ENCODE measurements around the gene RARG. TPM values are rescaled to one million over a fixed set of nuclear protein-coding genes. Genes with fewer than 3 reads are reported as not detected.
A peak's percentile ranks its signal among the peaks of the same experiment; 100 is the strongest.

The RARG gene
- total RNA-seq, 1 donor from 2014 or later: 21.7 TPM

DNA sequence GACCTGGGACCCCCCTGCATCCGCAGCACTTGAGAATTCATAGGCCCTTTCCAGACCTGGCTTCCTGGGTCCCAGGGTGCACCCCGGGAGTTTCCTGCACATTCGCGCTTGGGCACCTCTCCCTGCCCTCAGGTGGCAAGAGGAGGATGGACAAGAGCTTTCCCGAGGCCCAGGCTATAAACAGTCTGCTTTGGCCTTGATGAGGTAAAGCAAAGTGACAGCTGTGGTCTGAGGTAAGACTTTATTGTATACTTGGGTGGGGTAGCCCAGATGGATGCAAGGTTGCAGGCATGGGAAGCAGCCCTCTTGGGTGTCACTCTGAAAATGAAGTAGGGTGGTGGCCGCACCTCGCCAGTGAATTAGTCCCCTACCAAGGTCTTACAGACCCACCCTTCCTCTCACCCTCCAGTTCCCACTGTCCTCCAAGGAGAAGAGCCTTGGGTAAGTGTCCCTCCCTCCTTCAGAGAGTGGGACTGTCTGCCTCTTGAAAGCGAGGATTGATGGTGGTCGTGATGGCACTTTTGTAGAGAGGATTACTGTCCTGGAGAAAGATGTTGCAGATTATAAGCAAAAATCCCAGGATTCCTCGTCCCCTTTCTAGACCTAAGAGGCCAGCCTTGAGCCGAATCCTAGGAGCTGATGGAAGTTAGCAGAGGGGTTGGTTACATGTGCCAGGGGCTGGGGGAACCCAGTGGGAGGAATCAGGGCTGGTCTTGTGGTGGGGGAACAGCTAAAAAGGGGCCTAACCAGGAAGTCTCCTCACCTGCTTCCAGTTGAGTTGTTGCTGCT, 40.7 kb downstream of the RARG start:
- H3K9me3 Mint-ChIP-seq (ENCODE audit: low read depth): no peaks in the 10 kb centered on the region
- peaks cover 6% of the 10 kb centered on the region for H3K27me3 Mint-ChIP-seq (ENCODE audit: low read depth)
- H3K4me3 Mint-ChIP-seq (ENCODE audit: unreplicated experiment): no peak overlapping the region
- DNase-seq (ENCODE audit: low spot score): no peak
- H3K4me1 Mint-ChIP-seq (ENCODE audit: low read depth): peaks cover 4% of the 10 kb centered on the region
- TF ChIP-seq, protein P1, sequence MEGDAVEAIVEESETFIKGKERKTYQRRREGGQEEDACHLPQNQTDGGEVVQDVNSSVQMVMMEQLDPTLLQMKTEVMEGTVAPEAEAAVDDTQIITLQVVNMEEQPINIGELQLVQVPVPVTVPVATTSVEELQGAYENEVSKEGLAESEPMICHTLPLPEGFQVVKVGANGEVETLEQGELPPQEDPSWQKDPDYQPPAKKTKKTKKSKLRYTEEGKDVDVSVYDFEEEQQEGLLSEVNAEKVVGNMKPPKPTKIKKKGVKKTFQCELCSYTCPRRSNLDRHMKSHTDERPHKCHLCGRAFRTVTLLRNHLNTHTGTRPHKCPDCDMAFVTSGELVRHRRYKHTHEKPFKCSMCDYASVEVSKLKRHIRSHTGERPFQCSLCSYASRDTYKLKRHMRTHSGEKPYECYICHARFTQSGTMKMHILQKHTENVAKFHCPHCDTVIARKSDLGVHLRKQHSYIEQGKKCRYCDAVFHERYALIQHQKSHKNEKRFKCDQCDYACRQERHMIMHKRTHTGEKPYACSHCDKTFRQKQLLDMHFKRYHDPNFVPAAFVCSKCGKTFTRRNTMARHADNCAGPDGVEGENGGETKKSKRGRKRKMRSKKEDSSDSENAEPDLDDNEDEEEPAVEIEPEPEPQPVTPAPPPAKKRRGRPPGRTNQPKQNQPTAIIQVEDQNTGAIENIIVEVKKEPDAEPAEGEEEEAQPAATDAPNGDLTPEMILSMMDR (IDR thresholded peaks at IDR 0.05): no peak
- H3K27ac Mint-ChIP-seq (ENCODE audit: unreplicated experiment): no peak overlapping the region
- H3K36me3 Mint-ChIP-seq (ENCODE audit: low read depth): peaks cover 13% of the 10 kb centered on the region

DNA sequence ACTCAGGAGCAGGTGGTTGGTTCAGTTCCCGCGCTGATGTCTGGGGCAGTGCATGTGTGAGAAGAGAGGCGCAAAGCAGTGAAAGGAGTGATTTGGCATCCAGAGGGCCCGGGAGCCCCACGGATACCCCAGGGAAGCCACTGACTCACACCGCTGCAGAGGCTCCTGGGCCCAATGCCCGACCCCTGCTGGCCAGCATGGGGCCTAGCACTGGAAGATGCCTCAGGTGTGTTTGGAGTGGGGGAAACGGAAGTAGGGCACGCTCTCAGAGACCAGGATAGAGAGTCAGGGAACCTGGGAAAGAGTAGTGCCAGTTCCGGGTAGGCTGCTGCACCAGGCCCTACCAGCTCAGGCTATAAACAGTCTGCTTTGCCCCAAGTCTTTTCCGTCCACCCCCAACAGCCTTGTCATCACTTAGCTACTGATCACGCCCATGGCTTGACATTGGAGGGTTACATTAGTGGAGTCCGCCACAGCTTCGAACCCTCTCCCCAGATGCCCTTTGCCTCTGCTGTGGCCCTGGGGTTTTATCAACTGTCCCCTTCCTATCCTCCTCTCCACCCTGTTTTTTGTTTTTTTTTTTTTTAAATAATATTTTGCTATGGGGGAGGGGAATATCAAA, 41.8 kb downstream of the RARG start:
- TF ChIP-seq, protein P1 (IDR thresholded peaks at IDR 0.05): peak; percentile 82
- no peaks in the 10 kb centered on the region for H3K9me3 Mint-ChIP-seq (ENCODE audit: low read depth)
- DNase-seq (ENCODE audit: low spot score): no peak
- no peak overlapping the region for H3K4me3 Mint-ChIP-seq (ENCODE audit: unreplicated experiment)
- peaks cover 4% of the 10 kb centered on the region for H3K4me1 Mint-ChIP-seq (ENCODE audit: low read depth)
- peak overlapping the region; percentile 22 for H3K27ac Mint-ChIP-seq (ENCODE audit: unreplicated experiment)
- H3K27me3 Mint-ChIP-seq (ENCODE audit: low read depth): peaks cover 6% of the 10 kb centered on the region
- peaks cover 22% of the 10 kb centered on the region for H3K36me3 Mint-ChIP-seq (ENCODE audit: low read depth)

GRCh38 chr12:53187145-53187899, 44.7 kb downstream of the RARG start:
- Mint-ChIP-seq H3K4me1 (ENCODE audit: low read depth) (peaks cover 19% of the 10 kb centered on the region), H3K4me3 (ENCODE audit: unreplicated experiment) (no peak overlapping the region), H3K9me3 (ENCODE audit: low read depth) (no peaks in the 10 kb centered on the region), H3K36me3 (ENCODE audit: low read depth) (peaks cover 29% of the 10 kb centered on the region), H3K27me3 (ENCODE audit: low read depth) (no peaks in the 10 kb centered on the region), H3K27ac (ENCODE audit: unreplicated experiment) (peak overlapping the region; percentile 22)
- DNase-seq (ENCODE audit: low spot score): no peak
- TF ChIP-seq, protein P1 (IDR thresholded peaks at IDR 0.05): no peak

DNA sequence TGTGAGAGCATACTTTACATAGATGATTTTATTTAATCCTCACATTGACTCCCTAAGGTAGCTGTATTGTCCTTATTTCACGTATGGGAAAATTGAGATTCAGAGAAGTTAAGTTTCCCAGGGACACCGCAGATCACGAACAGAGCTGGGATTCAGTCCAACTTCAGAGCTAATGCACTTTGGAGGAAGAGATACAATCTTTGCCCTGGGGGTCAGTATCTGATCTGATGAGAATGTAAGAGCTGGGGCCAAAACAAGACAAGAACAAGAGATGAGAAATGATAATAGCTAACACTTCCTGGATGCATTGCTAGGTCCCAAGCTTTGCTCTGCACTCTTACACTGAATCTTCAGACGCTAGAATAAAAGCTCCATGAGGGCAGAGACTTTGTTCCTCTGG, 45.3 kb downstream of the RARG start:
- Mint-ChIP-seq H3K4me3 (ENCODE audit: unreplicated experiment) (no peak overlapping the region), H3K4me1 (ENCODE audit: low read depth) (peaks cover 25% of the 10 kb centered on the region), H3K27ac (ENCODE audit: unreplicated experiment) (no peak overlapping the region), H3K27me3 (ENCODE audit: low read depth) (no peaks in the 10 kb centered on the region), H3K9me3 (ENCODE audit: low read depth) (no peaks in the 10 kb centered on the region), H3K36me3 (ENCODE audit: low read depth) (peaks cover 29% of the 10 kb centered on the region)
- TF ChIP-seq, protein P1 (IDR thresholded peaks at IDR 0.05): no peak
- DNase-seq (ENCODE audit: low spot score): no peak

- H3K27ac Mint-ChIP-seq (ENCODE audit: unreplicated experiment): no peak overlapping the region
- DNase-seq (ENCODE audit: low spot score): no peak
- peaks cover 29% of the 10 kb centered on the region for H3K36me3 Mint-ChIP-seq (ENCODE audit: low read depth)
- no peaks in the 10 kb centered on the region for H3K9me3 Mint-ChIP-seq (ENCODE audit: low read depth)
- no peak overlapping the region for H3K4me3 Mint-ChIP-seq (ENCODE audit: unreplicated experiment)
- H3K27me3 Mint-ChIP-seq (ENCODE audit: low read depth): no peaks in the 10 kb centered on the region
- H3K4me1 Mint-ChIP-seq (ENCODE audit: low read depth): peaks cover 32% of the 10 kb centered on the region
- TF ChIP-seq, protein P1 (IDR thresholded peaks at IDR 0.05): peak; percentile 31
These were observed 46.3 kb downstream of the RARG start for GRCh38 chr12:53185582-53186153.

Data from chondrocyte (in vitro differentiated cells).